Measurements from ENCODE around the gene MYO18B.

Gene MYO18B

GRCh38 chr22:25748704-25749103 lies 6.7 kb downstream of the MYO18B start:
- DNase-seq (ENCODE audit: low spot score) = no peak

DNA sequence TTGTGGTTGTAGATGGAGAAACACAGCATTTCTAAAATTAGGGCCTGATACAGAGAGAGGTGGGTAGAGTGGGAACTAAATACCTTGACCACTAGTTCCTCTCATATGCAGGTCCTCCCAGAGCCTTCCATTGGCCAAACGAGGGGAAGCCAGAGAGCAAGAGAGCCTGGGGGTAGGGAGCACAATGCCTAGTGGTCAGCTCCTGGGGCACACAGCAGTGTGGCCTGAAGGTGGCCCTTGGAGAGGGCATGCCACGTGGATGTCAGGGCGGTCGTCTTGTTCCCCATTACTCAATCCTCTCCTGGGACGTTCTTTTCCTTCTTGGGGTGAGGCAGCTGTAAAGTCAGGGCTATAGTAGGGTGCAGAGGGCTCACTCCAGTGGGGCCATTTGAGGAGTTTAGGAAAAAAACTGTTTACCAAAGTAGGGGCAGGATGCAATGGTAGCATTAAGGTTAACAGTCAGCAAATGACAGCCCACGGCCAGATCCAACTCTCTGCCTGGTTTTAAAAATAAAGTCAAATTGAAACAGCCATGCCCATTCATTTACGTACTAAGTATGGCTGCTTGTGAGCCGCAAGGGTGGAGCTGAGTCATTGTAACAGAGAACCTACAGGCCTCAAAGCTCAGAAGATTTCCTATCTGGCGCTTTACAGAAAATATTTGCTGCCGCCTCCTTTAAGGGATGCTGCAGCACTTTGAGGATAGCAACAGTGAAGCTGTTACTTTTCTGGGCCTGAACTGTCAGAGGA lies 7.6 kb downstream of the MYO18B start:
- no peak for DNase-seq (ENCODE audit: low spot score)

- DNase-seq (ENCODE audit: low spot score) = no peak
Observed at GRCh38 chr22:25750569-25751173, 8.7 kb downstream of the MYO18B start.

GRCh38 chr22:25751174-25751581 lies 9.2 kb downstream of the MYO18B start:
- no peak for DNase-seq (ENCODE audit: low spot score)

DNA sequence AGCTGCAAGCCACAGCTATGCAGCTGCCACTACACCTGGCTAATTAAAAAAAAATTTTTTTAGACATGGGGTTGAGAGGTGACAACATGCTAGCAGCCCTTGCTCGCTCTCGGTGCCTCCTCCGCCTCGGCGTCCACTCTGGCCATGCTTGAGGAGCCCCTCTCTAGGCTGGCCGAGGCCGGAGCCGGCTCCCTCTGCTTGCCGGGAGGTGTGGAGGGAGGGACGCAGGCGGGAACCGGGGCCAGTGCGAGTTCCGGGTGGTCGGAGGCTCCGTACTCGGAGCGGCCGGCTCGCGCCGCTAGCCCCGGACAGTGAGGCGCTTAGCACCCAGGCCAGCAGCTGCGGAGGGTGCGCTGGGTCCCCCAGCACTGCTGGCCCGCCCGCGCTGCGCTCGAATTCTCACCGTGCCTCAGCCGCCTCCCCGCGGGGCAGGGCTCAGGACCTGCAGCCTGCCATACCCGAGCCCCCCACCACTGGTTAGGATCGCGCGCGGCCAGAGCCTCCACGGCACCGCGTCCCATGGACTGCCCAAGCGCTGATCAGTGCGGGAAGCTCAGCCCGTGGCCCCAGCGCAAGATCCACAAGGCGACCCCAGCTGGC lies 10.7 kb downstream of the MYO18B start:
- DNase-seq (ENCODE audit: low spot score) = no peak

GRCh38 chr22:25753252-25753651 lies 11.3 kb downstream of the MYO18B start:
- no peak for DNase-seq (ENCODE audit: low spot score)

DNA sequence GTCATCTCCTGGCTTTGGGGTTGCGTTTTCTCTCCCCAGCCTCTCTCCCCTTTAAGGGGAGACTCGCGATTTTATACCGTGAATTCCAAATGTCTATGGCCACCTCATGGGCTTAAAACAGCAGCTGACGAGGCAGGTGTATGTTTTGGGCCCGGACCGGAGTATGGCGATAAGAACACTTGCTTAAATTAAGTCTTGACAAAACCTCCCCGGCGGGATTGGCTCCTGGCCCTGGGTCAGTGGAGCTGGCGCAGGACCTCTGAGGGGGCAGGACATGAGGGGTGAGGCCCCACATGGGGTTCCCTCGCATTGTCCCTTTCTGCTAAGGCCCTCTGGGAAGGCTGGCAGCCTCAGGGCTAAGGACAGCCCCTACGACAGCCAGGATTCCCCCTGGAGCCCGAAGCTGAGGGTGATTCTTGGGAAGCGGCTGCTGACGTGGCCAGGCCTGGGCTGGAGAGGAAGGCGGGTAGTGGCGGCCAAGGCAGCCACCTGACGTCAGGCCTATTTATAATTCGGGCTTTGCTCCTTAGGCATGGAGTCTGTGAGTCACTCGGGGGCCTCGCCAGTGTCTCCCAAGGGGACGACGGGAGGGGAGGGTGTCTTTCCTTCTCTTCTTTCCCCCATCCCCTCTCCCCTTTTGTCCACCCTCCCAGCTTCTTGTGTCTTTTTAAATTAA lies 12.7 kb downstream of the MYO18B start:
- DNase-seq (ENCODE audit: low spot score) = no peak

- no peak for DNase-seq (ENCODE audit: low spot score)
Observed at GRCh38 chr22:25757686-25758085, 15.7 kb downstream of the MYO18B start.

DNA sequence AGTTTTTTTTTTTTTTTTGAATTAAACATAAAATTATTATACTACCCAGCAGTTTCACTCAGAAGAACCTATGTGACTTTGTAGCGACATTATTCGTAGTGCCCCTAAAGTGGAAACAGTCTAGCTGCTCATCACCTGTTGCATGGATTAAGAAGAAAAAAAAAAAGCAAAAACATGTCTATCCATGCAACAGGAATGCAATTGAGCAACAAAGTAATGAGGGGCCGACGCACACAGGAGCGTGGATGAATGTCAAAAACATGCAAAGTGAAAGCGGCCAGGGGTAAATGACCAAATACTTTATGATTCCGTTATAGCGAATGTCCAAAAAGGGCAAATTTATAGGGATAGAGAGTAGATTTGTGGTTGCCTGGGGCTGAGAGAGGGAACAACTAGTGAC lies 16.3 kb downstream of the MYO18B start:
- DNase-seq (ENCODE audit: low spot score) = no peak

GRCh38 chr22:25759825-25760231 lies 17.8 kb downstream of the MYO18B start:
- DNase-seq (ENCODE audit: low spot score) = no peak

DNA sequence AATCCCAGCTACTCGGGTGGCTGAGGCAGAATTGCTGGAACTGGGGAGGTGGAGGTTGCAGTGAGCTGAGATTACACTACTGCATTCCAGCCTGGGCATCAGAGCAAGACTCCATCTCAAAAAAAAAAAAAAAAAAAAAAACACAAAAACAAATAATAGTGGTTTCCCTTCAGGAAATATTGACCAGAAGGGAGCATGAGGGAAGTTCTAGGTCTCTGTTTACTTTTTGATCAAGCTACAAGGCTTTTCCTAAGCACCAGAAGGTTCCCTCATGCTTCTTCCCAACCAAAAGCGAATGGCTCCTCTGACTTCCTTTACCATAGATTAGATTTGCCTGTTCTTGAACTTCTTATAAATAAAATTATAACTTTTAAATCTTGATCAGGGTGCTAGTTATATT lies 18.3 kb downstream of the MYO18B start:
- no peak for DNase-seq (ENCODE audit: low spot score)

DNA sequence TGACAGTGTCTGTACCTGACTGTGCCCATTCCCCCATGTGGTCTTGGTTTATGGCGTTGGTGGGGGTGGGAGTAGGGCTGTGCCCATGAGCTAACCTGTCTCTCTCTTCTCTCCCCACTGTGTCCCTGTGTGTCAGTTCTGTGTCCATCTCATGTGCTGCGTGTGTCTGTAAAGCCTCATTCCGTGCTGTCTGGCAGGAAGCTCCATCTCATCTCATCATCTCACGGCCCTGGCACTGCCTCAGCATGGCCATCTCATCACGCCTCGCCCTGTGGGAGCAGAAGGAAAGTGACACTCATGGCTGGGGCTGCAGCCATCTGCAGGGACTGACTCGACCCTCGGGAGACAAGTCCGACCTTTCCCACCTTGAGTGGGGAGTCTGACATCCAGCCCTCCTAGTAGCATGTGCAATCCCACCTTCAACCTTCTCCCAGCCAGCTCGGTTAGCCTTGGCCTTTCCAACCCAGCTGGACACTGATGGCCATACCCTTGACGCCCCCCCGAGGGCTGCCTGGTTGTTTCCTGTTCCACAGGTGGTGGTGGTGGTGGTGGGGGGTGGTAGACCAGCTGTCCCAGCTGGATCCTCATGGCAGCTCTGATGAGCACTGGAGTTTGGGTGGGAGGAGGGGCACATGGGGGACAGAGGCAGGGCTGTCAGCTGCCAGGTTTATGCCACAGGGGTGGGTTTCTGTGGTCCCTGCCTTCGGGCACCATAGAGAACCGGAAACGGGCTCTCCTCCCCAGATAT lies 19.0 kb downstream of the MYO18B start:
- no peak for DNase-seq (ENCODE audit: low spot score)

DNA sequence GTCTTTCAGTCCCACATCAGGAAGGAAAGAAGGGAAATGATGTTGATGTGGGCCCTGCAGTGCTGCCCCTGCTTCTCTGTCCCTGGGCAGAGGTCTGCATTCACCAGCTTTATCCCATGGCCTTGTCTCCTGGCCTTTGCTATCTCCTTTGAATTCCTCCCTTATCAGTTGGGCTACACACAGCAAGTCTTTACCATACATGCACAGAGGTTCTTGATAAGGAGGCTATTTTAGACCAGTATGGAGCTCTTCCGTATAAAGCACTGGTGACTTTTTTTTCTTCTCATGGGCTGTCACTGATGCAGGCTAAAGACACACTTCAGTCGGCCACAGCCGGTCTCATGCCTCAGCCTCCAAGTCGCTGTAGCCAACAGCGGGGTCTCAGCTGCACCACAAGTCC lies 20.2 kb downstream of the MYO18B start:
- no peak for DNase-seq (ENCODE audit: low spot score)

DNA sequence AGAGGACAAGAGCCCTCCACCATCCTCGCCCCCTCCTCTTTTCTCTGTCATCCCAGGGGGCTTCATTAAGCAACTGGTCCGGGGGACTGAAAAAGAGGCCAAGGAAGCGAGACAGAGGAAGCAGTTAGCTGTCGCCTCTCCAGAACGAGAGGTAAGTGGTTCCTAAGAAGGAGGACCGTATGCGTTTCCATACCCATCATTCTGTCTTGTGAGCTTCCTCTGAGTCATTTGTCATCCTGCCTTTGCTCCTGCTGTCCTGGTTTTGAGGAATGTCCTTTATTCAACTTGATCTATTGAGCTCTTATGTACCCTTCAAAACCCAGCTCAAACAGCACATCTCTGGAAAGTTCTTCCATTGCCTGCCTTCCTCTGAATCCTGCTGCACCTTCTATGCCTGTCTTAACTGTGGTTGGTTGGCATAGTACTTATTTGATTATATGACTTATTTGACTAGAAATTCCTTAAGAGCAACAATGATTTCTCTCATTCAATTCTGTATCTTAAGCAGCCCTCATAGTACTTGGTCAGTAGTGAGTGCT lies 21.3 kb downstream of the MYO18B start:
- DNase-seq (ENCODE audit: low spot score) = no peak

GRCh38 chr22:25764270-25765015 lies 22.5 kb downstream of the MYO18B start:
- DNase-seq (ENCODE audit: low spot score) = peak; percentile 71

- no peak for DNase-seq (ENCODE audit: low spot score)
Observed at GRCh38 chr22:25765016-25765367, 23.0 kb downstream of the MYO18B start.

DNA sequence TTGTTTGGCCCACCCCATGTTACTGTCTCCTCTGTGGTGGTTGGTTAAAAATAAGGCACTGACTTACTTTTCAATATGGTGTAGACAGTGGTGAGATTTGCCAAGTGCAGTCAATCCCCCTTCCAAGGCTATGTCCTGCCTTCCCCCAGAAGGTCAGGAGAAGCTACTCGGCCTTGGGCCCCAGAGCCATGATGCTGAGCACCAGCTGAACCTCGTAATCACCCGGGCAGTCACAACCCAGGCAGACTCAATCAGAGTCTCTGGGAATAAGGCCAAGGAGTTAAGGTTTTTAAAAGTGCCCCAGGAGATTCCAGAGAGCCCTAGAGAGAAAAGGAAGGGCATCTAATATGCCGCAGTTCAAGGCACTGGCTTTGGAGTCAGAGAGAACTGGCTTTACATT lies 23.8 kb downstream of the MYO18B start:
- no peak for DNase-seq (ENCODE audit: low spot score)

DNA sequence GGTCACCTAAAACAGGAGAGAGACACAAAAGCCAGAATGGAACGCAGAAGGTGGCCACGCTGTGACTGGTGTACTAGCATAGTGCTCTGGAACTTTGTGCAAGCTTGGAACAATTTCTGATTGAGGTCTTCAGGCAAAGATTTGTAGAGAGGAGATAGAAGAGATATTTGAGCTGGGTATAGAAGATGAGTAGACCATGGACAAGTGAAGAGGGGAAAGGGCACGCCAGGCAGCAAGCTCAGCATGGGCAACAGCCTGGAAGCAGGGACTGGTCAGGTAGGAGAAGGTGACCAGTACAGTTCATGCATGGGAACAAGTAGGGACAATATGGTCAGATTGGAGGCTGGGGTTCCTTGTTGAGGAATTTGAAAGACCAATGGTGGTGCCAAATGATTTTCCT lies 24.4 kb downstream of the MYO18B start:
- no peak for DNase-seq (ENCODE audit: low spot score)

- DNase-seq (ENCODE audit: low spot score) = no peak
Observed at GRCh38 chr22:25770333-25770732, 28.3 kb downstream of the MYO18B start.

GRCh38 chr22:25772288-25772687 lies 30.3 kb downstream of the MYO18B start:
- DNase-seq (ENCODE audit: low spot score) = no peak

DNA sequence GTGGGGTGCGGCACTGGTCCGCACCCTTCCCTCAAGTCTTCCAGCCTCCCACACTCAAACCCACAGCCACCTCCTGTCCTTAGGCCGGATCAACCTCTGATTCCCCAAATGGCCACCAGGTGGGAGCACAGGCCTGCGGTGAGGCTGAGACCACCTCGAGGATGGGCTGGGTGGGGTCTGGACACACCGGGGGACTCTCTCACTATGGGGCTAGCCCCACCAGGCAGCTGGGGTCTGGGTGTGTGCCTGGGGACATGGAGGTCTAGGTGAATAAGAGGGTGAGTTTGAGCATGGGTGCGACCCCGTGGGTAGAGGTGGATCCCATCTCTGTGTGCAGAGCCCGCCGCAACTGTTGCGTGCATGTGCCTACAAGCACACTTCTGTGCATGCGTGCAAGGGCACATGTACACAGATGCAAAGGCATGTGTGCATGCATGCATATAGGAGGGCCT lies 32.6 kb downstream of the MYO18B start:
- peak; percentile 75 for DNase-seq (ENCODE audit: low spot score)

Data from iPS-NIHi11 (cell line).